Anterior cingulate cortex (tissue), 58 donors: ENCODE results near the gene GGCX.
"Not testable (repeated sequence)": the region's sequence is repeated elsewhere in the genome, so short reads cannot be mapped to it uniquely, and the experiment has no call there.

Source experiments
- DNase-seq, 58 donors: peaks; one replicate each; lab custom pipeline; 2025; lab: John Stamatoyannopoulos, UW

The GGCX gene

DNA sequence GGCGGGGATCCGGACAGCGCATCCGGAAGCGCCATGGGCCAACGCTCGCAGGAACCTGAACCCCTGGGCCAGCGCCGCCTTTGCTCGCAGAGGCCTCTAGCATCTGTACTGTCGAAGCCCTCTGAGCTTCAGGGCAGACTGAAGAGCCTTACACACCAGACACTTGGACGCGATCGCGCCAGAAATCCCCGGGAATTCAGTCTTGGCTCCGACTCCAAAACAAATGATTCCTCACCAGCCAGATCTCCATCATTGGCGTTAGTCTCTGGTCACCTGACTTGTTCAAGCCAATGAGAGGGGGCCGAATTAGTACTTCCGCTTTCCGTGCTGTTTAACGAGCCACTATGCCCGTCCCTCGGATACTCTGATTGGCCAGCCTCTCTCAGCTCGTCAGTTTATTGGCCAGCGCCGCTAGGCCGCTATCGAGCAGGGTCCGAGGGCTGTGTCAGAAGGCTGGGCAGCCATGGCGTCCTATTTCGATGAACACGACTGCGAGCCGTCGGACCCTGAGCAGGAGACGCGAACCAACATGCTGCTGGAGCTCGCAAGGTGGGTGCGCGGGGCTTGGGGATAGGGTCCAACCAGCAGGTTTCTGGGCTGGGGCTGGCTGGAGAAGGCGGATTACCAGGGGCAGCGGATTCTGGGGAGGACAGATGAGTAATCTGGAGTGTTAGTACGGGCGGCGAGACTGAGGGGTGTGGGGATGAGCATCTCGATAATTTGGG is 34.2 kb upstream of the GGCX start, which contains the start of gene RNF181:
RNF181 (plus strand) TSS at position 445 of the 725 bp plus-strand sequence; CDS start at position 464, 19 bp downstream.
- peak; percentile 81 to 99 (median 97) for DNase-seq

- DNase-seq = no peak
Measured at GRCh38 chr2:85594715-85595300, 33.5 kb upstream of the GGCX start.

DNA sequence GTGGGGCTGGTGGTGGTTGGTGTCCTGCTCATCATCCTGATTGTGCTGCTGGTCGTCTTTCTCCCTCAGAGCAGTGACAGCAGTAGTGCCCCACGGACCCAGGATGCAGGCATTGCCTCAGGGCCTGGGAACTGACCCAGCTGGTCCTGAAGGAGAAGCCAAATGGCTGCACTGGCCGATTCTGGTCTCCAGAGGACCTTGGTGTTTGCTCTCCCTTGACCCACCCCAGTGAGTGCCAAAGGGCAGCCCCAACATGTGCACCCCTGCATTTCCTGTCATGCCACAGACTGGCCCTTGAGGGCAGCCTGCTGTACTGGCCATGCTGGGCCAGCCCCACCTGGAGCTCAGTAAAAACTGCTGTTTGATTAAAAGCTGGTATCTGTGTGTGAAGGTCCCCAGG is 31.7 kb upstream of the GGCX start:
- no peak for DNase-seq

DNA sequence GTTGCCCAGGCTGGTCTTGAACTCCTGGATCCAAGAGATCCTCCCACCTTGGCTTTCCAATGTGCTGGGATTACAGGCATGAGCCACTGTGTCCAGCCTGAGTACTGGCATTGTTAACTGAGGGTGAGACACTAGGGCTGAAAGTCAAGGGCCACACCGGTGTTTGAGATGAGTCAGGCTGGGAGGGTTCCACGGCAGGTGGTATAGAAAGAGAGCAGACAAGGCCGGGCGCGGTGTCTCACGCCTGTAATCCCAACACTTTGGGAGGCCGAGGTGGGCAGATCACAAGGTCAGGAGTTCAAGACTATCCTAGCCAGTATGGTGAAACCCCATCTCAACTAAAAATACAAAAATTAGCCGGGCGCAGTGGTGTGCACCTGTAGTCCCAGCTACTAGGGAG is 31.0 kb upstream of the GGCX start:
- DNase-seq = not testable (repeated sequence)

DNA sequence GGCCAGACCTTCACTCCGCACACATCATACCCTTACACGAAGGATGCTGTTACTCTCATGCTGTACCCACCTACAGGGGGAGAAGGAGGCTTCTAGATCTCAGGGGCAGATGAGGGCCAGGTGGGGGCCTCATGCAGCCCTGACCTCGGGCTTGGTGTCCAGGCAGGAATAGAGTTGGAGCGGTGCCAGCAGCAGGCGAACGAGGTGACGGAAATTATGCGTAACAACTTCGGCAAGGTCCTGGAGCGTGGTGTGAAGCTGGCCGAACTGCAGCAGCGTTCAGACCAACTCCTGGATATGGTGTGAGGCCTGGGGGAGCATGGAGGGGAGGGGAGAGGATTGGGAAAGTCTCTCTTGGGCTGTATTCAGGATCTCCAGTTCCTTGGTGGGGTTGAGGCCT is 30.3 kb upstream of the GGCX start:
- no peak for DNase-seq

DNA sequence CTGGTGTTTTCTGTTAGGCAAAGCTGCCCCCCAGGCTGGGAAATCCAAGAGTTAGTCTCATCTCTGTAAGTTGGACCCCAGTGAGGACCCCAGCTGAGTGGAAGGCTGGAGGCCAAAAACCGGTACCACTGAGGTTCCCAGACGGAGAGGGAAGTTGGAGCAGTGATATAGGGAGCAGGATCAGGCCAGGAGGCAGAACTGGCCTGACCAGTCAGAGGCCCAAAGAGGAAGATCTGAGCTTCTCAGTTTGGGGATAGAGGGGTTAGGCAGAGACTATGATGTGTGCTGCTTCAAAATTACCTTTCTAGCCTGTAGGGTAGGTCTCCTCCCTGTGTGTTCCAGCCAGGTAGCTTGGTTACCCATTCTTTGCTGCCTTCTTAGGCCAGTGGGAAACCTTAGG is 29.7 kb upstream of the GGCX start:
- no peak for DNase-seq

GRCh38 chr2:85589982-85590791 is 28.9 kb upstream of the GGCX start:
- DNase-seq = peak in 5 of 58 donors; percentile 19 to 51 (median 20)

DNA sequence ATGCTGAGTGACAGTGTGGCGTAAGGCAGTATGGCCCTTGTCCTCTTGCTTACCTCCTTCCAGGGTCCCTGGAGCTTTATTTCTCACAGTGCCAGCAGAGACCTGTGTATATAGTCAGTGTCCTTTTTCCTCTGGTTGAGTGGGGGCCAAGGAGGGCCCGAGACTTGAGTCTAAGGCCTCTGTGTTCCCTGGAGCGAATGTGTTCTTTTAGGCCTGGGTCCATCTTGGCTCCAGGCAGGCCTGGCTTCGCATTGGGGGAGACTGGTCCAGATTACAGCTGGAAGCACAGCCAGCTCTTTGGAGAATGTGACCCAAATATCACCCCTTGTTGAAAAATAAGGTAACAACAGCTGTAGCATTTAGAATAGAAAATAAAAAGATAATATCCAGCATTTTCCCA is 27.9 kb upstream of the GGCX start:
- DNase-seq = peak in 5 of 58 donors; percentile 22 to 53 (median 37)

DNA sequence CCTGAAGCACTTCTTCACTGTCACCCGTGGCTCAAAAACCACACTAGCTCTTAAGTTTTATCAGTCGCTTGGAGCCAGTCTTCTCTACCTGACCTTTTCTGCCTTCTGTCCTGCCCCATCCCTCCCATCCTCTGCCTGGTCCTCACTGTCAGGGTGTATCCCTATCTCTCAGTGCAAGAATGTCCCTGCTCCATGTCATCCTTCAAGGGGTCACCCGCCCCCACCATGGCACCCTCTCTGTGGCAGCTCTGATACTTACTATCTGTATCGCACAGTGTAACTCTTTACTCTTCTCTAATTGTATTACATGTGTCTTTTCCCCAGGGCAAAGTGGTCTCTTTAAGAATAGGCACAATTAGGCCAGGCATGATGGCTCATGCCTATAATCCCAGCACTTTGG is 27.4 kb upstream of the GGCX start:
- no peak for DNase-seq

- DNase-seq = no peak
Measured at GRCh38 chr2:85588236-85588635, 26.9 kb upstream of the GGCX start.

GRCh38 chr2:85585781-85586105 is 24.4 kb upstream of the GGCX start:
- DNase-seq = no peak

- DNase-seq = no peak
Measured at GRCh38 chr2:85584857-85585780, 23.8 kb upstream of the GGCX start.

DNA sequence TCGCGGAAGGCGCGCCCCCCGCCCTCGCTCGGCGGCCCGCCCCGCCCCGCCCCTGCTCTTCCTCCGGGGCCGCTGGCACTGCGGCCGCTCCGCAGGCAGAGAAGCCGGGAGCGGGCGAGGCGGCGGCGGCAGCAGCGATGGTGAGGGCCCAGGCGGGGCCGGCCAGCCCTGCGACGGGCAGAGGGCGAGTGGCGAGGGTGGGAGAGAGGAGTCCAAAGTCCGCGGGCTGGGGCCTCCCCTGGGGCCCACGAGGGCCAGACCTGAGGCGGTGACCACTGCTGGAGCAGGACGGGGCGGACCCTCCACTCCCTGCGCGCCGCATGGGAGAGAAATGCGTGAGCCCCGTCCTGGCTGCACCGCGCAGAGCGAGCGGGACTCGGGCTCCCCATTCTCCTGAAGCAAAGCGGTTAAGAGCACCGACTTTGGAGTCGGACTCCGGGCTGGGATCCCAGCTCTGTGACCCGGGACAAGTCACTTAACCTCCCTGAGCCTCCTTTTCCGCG is 23.1 kb upstream of the GGCX start, which contains the start of gene VAMP5:
VAMP5 (plus strand) TSS at position 78 of the 503 bp plus-strand sequence; CDS start at position 138, 60 bp downstream.
- peak in 3 of 58 donors; percentile 8 to 24 (median 23) for DNase-seq

DNA sequence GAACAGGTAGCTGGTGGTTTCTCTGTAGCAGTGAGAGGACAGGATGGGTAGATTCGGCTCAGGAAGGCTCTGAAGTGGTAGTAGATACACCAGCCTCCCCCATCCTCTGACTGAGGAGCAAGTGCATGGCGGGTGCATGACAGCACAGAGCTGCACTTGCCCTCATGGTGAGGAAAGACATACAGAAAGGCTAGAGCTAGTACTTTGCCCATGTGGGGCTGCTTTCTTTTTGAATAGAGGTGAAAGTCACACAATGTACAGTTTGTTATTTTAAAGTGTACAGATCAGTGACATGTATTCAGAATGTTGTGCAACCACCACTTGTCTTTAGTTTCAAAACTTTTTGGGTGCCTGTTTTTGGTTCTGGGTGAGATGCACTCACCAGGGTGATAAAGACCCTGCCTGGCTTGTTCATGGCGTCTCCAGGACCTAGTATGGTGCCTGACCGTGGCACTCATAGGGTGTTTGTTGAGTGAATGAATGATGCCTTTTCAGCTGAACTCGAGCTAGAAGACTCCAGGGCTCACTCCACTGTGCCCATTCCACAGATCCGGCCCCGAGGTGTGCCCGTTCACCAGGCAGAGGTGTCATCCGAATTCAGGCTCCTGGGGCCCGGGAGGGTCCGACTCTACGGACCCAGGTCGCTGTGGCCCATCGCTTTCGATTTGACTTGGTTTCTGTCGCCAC is 22.5 kb upstream of the GGCX start:
- no peak for DNase-seq

- DNase-seq = peak in 3 of 58 donors; percentile 14 to 61 (median 23)
Measured at GRCh38 chr2:85582492-85582891, 21.2 kb upstream of the GGCX start.

DNA sequence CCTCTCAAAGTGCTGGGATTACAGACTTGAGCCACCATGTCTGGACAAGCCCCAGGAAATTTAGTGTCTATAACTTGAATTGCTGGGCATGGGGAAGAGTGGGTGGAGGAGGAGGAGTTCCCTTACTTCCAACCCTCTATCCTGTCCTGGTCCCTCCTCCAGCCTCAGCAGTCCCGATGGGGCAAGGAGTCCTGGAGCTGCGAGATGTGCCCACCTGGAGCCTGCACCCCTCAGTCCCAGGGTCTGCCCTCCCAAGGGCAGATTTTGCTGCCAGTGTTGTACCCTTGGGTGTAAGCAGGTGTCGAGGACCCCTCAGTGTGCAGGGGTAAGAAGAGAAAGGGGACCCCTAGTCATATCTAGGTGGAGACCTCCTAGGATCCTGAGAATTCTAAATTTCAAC is 18.9 kb upstream of the GGCX start:
- no peak for DNase-seq

DNA sequence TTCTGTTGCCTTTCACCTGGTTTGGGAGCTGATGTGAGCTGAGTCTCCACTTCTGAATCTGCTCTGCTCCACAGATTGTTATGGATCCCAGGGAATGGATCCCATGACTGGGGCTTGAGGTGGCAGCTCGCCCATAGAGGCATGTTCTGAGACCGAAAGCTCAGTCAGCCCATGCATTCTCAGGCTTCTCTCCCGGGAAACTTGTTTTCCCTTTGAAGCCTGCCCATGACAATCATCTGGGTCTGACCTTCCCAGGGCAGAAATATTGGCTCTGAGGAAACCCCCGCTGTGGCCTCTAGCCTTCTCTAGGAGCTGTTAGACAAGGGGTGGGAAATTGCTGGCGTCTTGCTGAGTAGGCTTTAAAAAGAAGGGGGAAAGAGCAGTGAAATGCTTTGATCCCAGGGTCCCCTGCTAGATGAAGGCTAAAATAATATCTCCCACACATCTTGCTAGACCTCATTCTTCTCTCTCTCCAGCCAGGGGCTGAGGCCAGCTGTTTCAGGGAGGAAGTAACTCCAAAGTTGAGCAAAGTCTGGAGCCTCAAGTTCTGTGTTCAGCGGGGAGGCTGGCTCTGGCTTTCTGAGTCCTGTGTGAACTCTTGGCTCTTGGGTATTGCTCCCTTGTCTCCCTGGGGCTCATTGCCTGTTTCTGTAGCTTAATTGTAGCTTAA is 18.1 kb upstream of the GGCX start:
- peak in 1 of 58 donors; percentile 18 for DNase-seq

DNA sequence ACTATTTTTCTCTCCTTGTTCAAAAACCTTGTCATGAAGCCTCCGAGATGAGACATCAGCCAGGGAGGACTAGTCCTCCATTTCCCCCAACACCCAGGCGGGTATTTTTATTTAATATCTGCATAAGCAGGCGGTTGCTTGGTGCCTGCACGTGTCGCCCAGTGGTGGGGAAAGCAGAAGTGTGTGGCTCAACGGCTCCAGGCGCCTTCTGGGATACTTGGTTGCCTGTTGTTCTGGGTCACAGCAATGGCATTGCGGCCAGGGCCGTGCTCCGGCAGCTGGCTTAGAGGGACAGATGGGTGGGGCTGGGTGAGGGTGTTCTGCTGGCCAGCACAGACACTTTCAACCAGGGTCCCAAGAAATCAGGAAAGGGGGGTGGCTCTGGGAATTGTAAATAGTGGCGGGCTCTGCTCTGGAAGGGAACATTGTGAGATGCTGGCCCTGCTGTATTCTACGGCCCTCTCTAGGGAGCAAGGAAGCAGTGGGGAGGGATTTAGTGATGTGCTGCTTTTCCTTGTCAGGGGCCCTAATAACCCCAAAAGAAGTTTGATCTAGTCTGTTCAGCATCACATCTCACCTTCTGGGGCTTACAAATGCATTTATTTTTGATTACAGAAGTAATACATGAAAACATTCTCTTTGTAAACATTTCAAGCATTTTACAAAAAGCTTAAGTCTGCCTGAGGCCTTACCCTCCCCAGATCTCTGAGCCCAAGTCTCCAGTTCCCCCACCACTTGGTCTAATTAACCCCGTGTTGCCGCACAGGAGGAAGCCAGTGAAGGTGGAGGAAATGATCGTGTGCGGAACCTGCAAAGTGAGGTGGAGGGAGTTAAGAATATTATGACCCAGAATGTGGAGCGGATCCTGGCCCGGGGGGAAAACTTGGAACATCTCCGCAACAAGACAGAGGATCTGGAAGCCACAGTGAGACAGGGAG is 17.2 kb upstream of the GGCX start:
- peak in 1 of 58 donors; percentile 43 for DNase-seq
